KMS-11 (cell line): ENCODE measurements around the gene LSR.

Source experiments
- H2AFZ ChIP-seq: fragments of 200-600 bp; sonication (generic); 2 replicates; pipeline ENCODE4 v1.6.1; 2016; ENCODE audit warnings: antibody characterized with exemption, mixed run types, low read depth
- H3K27ac ChIP-seq: fragments of 200-600 bp; sonication (generic); 2 replicates; pipeline ENCODE4 v1.6.1; 2016; ENCODE audit warnings: mild to moderate bottlenecking, mixed run types
- H3K27me3 ChIP-seq: fragments of 200-600 bp; sonication (generic); 2 replicates; pipeline ENCODE4 v1.6.1; 2017; ENCODE audit warnings: mild to moderate bottlenecking, low read depth, mixed run types, moderate library complexity; ENCODE audit not compliant: insufficient read depth
- H3K36me3 ChIP-seq: fragments of 200-600 bp; sonication (generic); 2 replicates; pipeline ENCODE4 v1.6.1; 2017; ENCODE audit warnings: mild to moderate bottlenecking, mixed run types; ENCODE audit not compliant: insufficient read depth
- H3K4me1 ChIP-seq: fragments of 200-600 bp; sonication (generic); 2 replicates; pipeline ENCODE4 v1.6.1; 2016; ENCODE audit warnings: mild to moderate bottlenecking, low read depth, mixed run types; ENCODE audit not compliant: poor library complexity, severe bottlenecking
- H3K4me2 ChIP-seq: fragments of 200-600 bp; sonication (generic); 2 replicates; pipeline ENCODE4 v1.7.0; 2016; ENCODE audit warnings: mild to moderate bottlenecking, mixed run types
- H3K4me3 ChIP-seq: fragments of 200-600 bp; sonication (generic); IDR thresholded peaks from 2 replicates; pipeline ENCODE4 v1.6.1; 2017; ENCODE audit warnings: low read depth, low read length, mixed read lengths; ENCODE audit not compliant: insufficient read depth
- H3K79me2 ChIP-seq: fragments of 200-600 bp; sonication (generic); 2 replicates; pipeline ENCODE4 v1.6.1; 2016; ENCODE audit warnings: low read depth, mixed run types; ENCODE audit not compliant: insufficient read depth
- H3K9ac ChIP-seq: fragments of 200-600 bp; sonication (generic); 2 replicates; pipeline ENCODE4 v1.6.1; 2016; ENCODE audit warnings: mild to moderate bottlenecking, mixed run types
- H4K20me1 ChIP-seq: fragments of 200-600 bp; sonication (generic); 2 replicates; pipeline ENCODE4 v1.6.1; 2016; ENCODE audit warnings: mild to moderate bottlenecking, mixed run types; ENCODE audit not compliant: insufficient read depth
- CTCF ChIP-seq: fragments of 200-600 bp; sonication (generic); conservative IDR thresholded peaks from 2 replicates; pipeline ENCODE4 v1.6.1; 2017; ENCODE audit warnings: low read depth, mild to moderate bottlenecking, antibody characterized with exemption, low read length, moderate library complexity, mixed read lengths

The LSR gene

GRCh38 chr19:35294328-35294727 lies 45.5 kb downstream of the LSR start:
- no peaks in the 10 kb centered on the region for H3K4me1 ChIP-seq
- no peaks in the 10 kb centered on the region for H3K36me3 ChIP-seq
- peaks cover 43% of the 10 kb centered on the region for H3K27me3 ChIP-seq
- no peak for TF ChIP-seq CTCF
- no peak overlapping the region for H2AFZ ChIP-seq
- no peak overlapping the region for H3K4me3 ChIP-seq
- H3K9ac ChIP-seq, result no peak overlapping the region
- no peaks in the 10 kb centered on the region for H3K79me2 ChIP-seq
- H3K27ac ChIP-seq, result no peak overlapping the region
- H3K4me2 ChIP-seq, result no peak overlapping the region
- H4K20me1 ChIP-seq, result no peaks in the 10 kb centered on the region

GRCh38 chr19:35294859-35295791 lies 46.3 kb downstream of the LSR start:
- H2AFZ ChIP-seq, result no peak overlapping the region
- H3K4me1 ChIP-seq, result no peaks in the 10 kb centered on the region
- H3K79me2 ChIP-seq, result no peaks in the 10 kb centered on the region
- TF ChIP-seq CTCF, result no peak
- H3K4me2 ChIP-seq, result no peak overlapping the region
- H3K36me3 ChIP-seq, result no peaks in the 10 kb centered on the region
- no peak overlapping the region for H3K4me3 ChIP-seq
- H3K9ac ChIP-seq, result no peak overlapping the region
- H4K20me1 ChIP-seq, result no peaks in the 10 kb centered on the region
- H3K27ac ChIP-seq, result no peak overlapping the region
- H3K27me3 ChIP-seq, result peaks cover 39% of the 10 kb centered on the region

- H2AFZ ChIP-seq, result no peak overlapping the region
- H3K9ac ChIP-seq, result no peak overlapping the region
- H3K4me2 ChIP-seq, result no peak overlapping the region
Measured at GRCh38 chr19:35295792-35296462, 47.1 kb downstream of the LSR start.

More at GRCh38 chr19:35295792-35296462, 47.1 kb downstream of the LSR start:
- H3K27ac ChIP-seq, result no peak overlapping the region
- peaks cover 33% of the 10 kb centered on the region for H3K27me3 ChIP-seq
- H3K4me1 ChIP-seq, result no peaks in the 10 kb centered on the region
- no peaks in the 10 kb centered on the region for H3K79me2 ChIP-seq
- H3K36me3 ChIP-seq, result no peaks in the 10 kb centered on the region
- no peak for TF ChIP-seq CTCF
- no peaks in the 10 kb centered on the region for H4K20me1 ChIP-seq
- no peak overlapping the region for H3K4me3 ChIP-seq
